ENCODE results near the gene CDON.
"Not testable (repeated sequence)": the region's sequence is repeated elsewhere in the genome, so short reads cannot be mapped to it uniquely, and the experiment has no call there.

The CDON gene

GRCh38 chr11:125992893-125993292 lies 69.8 kb downstream of the CDON start:
- H3K4me1 ChIP-seq (ENCODE audit: control insufficient read depth, low read depth, low read length), result peaks cover 2% of the 10 kb centered on the region
- no peaks in the 10 kb centered on the region for H3K36me3 ChIP-seq (ENCODE audit: control insufficient read depth, insufficient read depth, low read length)
- no peak overlapping the region for H2BK120ac ChIP-seq (ENCODE audit: low read depth, low read length)
- no peaks in the 10 kb centered on the region for H3K79me2 ChIP-seq (ENCODE audit: control insufficient read depth, insufficient read depth, low read length)
- no peak overlapping the region for H2BK5ac ChIP-seq (ENCODE audit: low read length)
- no peak overlapping the region for H3K18ac ChIP-seq (ENCODE audit: low read length)
- H3K4me2 ChIP-seq (ENCODE audit: low read length), result no peak overlapping the region
- no peak overlapping the region for H2BK15ac ChIP-seq (replicated peaks; ENCODE audit: low read depth)
- no peak overlapping the region for H2AK5ac ChIP-seq (ENCODE audit: low read length)
- WGBS (ENCODE audit: extremely low coverage, insufficient coverage, low lambda C conversion rate), result no CpG with 5 or more reads among the region's 7 CpGs
- no peaks in the 10 kb centered on the region for H3K79me1 ChIP-seq (ENCODE audit: low read length)
- no peak overlapping the region for H3K23ac ChIP-seq (ENCODE audit: low read length)
- DNase-seq, result peak; percentile 46
- H3K9ac ChIP-seq (ENCODE audit: low read length), result no peak overlapping the region
- H4K5ac ChIP-seq (ENCODE audit: low read length), result no peak overlapping the region
- H3K4ac ChIP-seq (ENCODE audit: low read depth, low read length), result no peak overlapping the region
- H4K8ac ChIP-seq (ENCODE audit: low read depth, low read length), result no peak overlapping the region
- no peak overlapping the region for H3K56ac ChIP-seq (ENCODE audit: low read length)
- H3K4me3 ChIP-seq (ENCODE audit: low read length), result no peak overlapping the region
- no peaks in the 10 kb centered on the region for H3K27me3 ChIP-seq (ENCODE audit: insufficient read depth, low read length, poor library complexity)
- H3K27ac ChIP-seq (ENCODE audit: low read depth, low read length), result no peak overlapping the region

- no peak overlapping the region for H3K4ac ChIP-seq (ENCODE audit: low read depth, low read length)
- WGBS (ENCODE audit: extremely low coverage, insufficient coverage, low lambda C conversion rate), result no CpG with 5 or more reads among the region's 3 CpGs
- no peak overlapping the region for H3K27ac ChIP-seq (ENCODE audit: low read depth, low read length)
- no peak overlapping the region for H2BK120ac ChIP-seq (ENCODE audit: low read depth, low read length)
- no peaks in the 10 kb centered on the region for H3K79me2 ChIP-seq (ENCODE audit: control insufficient read depth, insufficient read depth, low read length)
- no peak overlapping the region for H3K18ac ChIP-seq (ENCODE audit: low read length)
- no peaks in the 10 kb centered on the region for H3K36me3 ChIP-seq (ENCODE audit: control insufficient read depth, insufficient read depth, low read length)
- peaks cover 2% of the 10 kb centered on the region for H3K4me1 ChIP-seq (ENCODE audit: control insufficient read depth, low read depth, low read length)
- no peak overlapping the region for H3K4me3 ChIP-seq (ENCODE audit: low read length)
- H4K8ac ChIP-seq (ENCODE audit: low read depth, low read length), result no peak overlapping the region
- H2AK5ac ChIP-seq (ENCODE audit: low read length), result no peak overlapping the region
- no peak overlapping the region for H3K9ac ChIP-seq (ENCODE audit: low read length)
- H3K79me1 ChIP-seq (ENCODE audit: low read length), result no peaks in the 10 kb centered on the region
- no peaks in the 10 kb centered on the region for H3K27me3 ChIP-seq (ENCODE audit: insufficient read depth, low read length, poor library complexity)
- no peak overlapping the region for H2BK5ac ChIP-seq (ENCODE audit: low read length)
- no peak overlapping the region for H4K5ac ChIP-seq (ENCODE audit: low read length)
- H3K23ac ChIP-seq (ENCODE audit: low read length), result no peak overlapping the region
- no peak overlapping the region for H2BK15ac ChIP-seq (replicated peaks; ENCODE audit: low read depth)
- H3K56ac ChIP-seq (ENCODE audit: low read length), result no peak overlapping the region
- no peak for DNase-seq
- no peak overlapping the region for H3K4me2 ChIP-seq (ENCODE audit: low read length)
These were observed 72.4 kb downstream of the CDON start for GRCh38 chr11:125990244-125990643.

- Histone ChIP-seq H3K18ac (ENCODE audit: low read length) (no peak overlapping the region), H2AK5ac (ENCODE audit: low read length) (no peak overlapping the region)
These were observed 75.5 kb downstream of the CDON start for GRCh38 chr11:125987066-125987641.

GRCh38 chr11:125985956-125986355 lies 76.7 kb downstream of the CDON start:
- H3K18ac ChIP-seq (ENCODE audit: low read length); H3K27me3 ChIP-seq (ENCODE audit: insufficient read depth, low read length, poor library complexity); H3K27ac ChIP-seq (ENCODE audit: low read depth, low read length); H2BK5ac ChIP-seq (ENCODE audit: low read length); H3K4me3 ChIP-seq (ENCODE audit: low read length); H3K4ac ChIP-seq (ENCODE audit: low read depth, low read length); H3K4me1 ChIP-seq (ENCODE audit: control insufficient read depth, low read depth, low read length); H3K4me2 ChIP-seq (ENCODE audit: low read length); H3K36me3 ChIP-seq (ENCODE audit: control insufficient read depth, insufficient read depth, low read length); H2BK15ac ChIP-seq (replicated peaks; ENCODE audit: low read depth); H4K5ac ChIP-seq (ENCODE audit: low read length); H3K79me1 ChIP-seq (ENCODE audit: low read length); H2AK5ac ChIP-seq (ENCODE audit: low read length); H3K56ac ChIP-seq (ENCODE audit: low read length); H4K8ac ChIP-seq (ENCODE audit: low read depth, low read length); DNase-seq; H2BK120ac ChIP-seq (ENCODE audit: low read depth, low read length); H3K9ac ChIP-seq (ENCODE audit: low read length); H3K79me2 ChIP-seq (ENCODE audit: control insufficient read depth, insufficient read depth, low read length); H3K23ac ChIP-seq (ENCODE audit: low read length): not testable (repeated sequence)
- WGBS (ENCODE audit: extremely low coverage, insufficient coverage, low lambda C conversion rate), result no CpG with 5 or more reads among the region's 6 CpGs

More at GRCh38 chr11:125987066-125987641, 75.5 kb downstream of the CDON start:
- Histone ChIP-seq H3K36me3 (ENCODE audit: control insufficient read depth, insufficient read depth, low read length) (peaks cover 2% of the 10 kb centered on the region), H3K23ac (ENCODE audit: low read length) (no peak overlapping the region), H3K79me1 (ENCODE audit: low read length) (no peaks in the 10 kb centered on the region), H2BK15ac (replicated peaks; ENCODE audit: low read depth) (no peak overlapping the region), H3K56ac (ENCODE audit: low read length) (no peak overlapping the region), H4K8ac (ENCODE audit: low read depth, low read length) (no peak overlapping the region), H3K27me3 (ENCODE audit: insufficient read depth, low read length, poor library complexity) (no peaks in the 10 kb centered on the region), H3K9ac (ENCODE audit: low read length) (no peak overlapping the region), H3K4me3 (ENCODE audit: low read length) (no peak overlapping the region), H3K79me2 (ENCODE audit: control insufficient read depth, insufficient read depth, low read length) (no peaks in the 10 kb centered on the region), H3K4ac (ENCODE audit: low read depth, low read length) (no peak overlapping the region), H3K4me1 (ENCODE audit: control insufficient read depth, low read depth, low read length) (no peaks in the 10 kb centered on the region), H4K5ac (ENCODE audit: low read length) (no peak overlapping the region), H2BK5ac (ENCODE audit: low read length) (no peak overlapping the region), H3K27ac (ENCODE audit: low read depth, low read length) (no peak overlapping the region), H2BK120ac (ENCODE audit: low read depth, low read length) (no peak overlapping the region), H3K4me2 (ENCODE audit: low read length) (no peak overlapping the region)
- no CpG with 5 or more reads among the region's 5 CpGs for WGBS (ENCODE audit: extremely low coverage, insufficient coverage, low lambda C conversion rate)
- no peak for DNase-seq

- H2AK5ac ChIP-seq (ENCODE audit: low read length), result no peak overlapping the region
- no peaks in the 10 kb centered on the region for H3K79me2 ChIP-seq (ENCODE audit: control insufficient read depth, insufficient read depth, low read length)
- no peaks in the 10 kb centered on the region for H3K79me1 ChIP-seq (ENCODE audit: low read length)
- no peak overlapping the region for H3K18ac ChIP-seq (ENCODE audit: low read length)
- no peak overlapping the region for H4K8ac ChIP-seq (ENCODE audit: low read depth, low read length)
- no CpG with 5 or more reads among the region's 3 CpGs for WGBS (ENCODE audit: extremely low coverage, insufficient coverage, low lambda C conversion rate)
- H3K56ac ChIP-seq (ENCODE audit: low read length), result no peak overlapping the region
- H3K27me3 ChIP-seq (ENCODE audit: insufficient read depth, low read length, poor library complexity), result no peaks in the 10 kb centered on the region
- no peak overlapping the region for H2BK5ac ChIP-seq (ENCODE audit: low read length)
- no peak overlapping the region for H2BK120ac ChIP-seq (ENCODE audit: low read depth, low read length)
- no peaks in the 10 kb centered on the region for H3K4me1 ChIP-seq (ENCODE audit: control insufficient read depth, low read depth, low read length)
- H4K5ac ChIP-seq (ENCODE audit: low read length), result no peak overlapping the region
- no peak overlapping the region for H3K9ac ChIP-seq (ENCODE audit: low read length)
- no peak overlapping the region for H3K4me3 ChIP-seq (ENCODE audit: low read length)
- no peak overlapping the region for H2BK15ac ChIP-seq (replicated peaks; ENCODE audit: low read depth)
- no peak overlapping the region for H3K4me2 ChIP-seq (ENCODE audit: low read length)
- no peak overlapping the region for H3K23ac ChIP-seq (ENCODE audit: low read length)
- no peak overlapping the region for H3K4ac ChIP-seq (ENCODE audit: low read depth, low read length)
- no peak for DNase-seq
- peaks cover 2% of the 10 kb centered on the region for H3K36me3 ChIP-seq (ENCODE audit: control insufficient read depth, insufficient read depth, low read length)
- H3K27ac ChIP-seq (ENCODE audit: low read depth, low read length), result no peak overlapping the region
These were observed 80.3 kb downstream of the CDON start for GRCh38 chr11:125982348-125982730.

GRCh38 chr11:125980436-125980835 lies 82.2 kb downstream of the CDON start:
- Histone ChIP-seq H3K79me2 (ENCODE audit: control insufficient read depth, insufficient read depth, low read length) (no peaks in the 10 kb centered on the region), H4K8ac (ENCODE audit: low read depth, low read length) (no peak overlapping the region)

More at GRCh38 chr11:125980436-125980835, 82.2 kb downstream of the CDON start:
- Histone ChIP-seq H2BK120ac (ENCODE audit: low read depth, low read length) (no peak overlapping the region), H3K4ac (ENCODE audit: low read depth, low read length) (no peak overlapping the region), H3K4me2 (ENCODE audit: low read length) (no peak overlapping the region), H2BK15ac (replicated peaks; ENCODE audit: low read depth) (no peak overlapping the region), H3K9ac (ENCODE audit: low read length) (no peak overlapping the region), H3K56ac (ENCODE audit: low read length) (no peak overlapping the region), H3K4me3 (ENCODE audit: low read length) (no peak overlapping the region), H2AK5ac (ENCODE audit: low read length) (no peak overlapping the region), H3K79me1 (ENCODE audit: low read length) (no peaks in the 10 kb centered on the region), H3K36me3 (ENCODE audit: control insufficient read depth, insufficient read depth, low read length) (peaks cover 2% of the 10 kb centered on the region), H3K4me1 (ENCODE audit: control insufficient read depth, low read depth, low read length) (no peaks in the 10 kb centered on the region), H4K5ac (ENCODE audit: low read length) (no peak overlapping the region), H3K27me3 (ENCODE audit: insufficient read depth, low read length, poor library complexity) (no peaks in the 10 kb centered on the region), H3K18ac (ENCODE audit: low read length) (no peak overlapping the region), H3K23ac (ENCODE audit: low read length) (no peak overlapping the region), H3K27ac (ENCODE audit: low read depth, low read length) (no peak overlapping the region), H2BK5ac (ENCODE audit: low read length) (no peak overlapping the region)
- DNase-seq, result peak; percentile 4
- no CpG with 5 or more reads among the region's 8 CpGs for WGBS (ENCODE audit: extremely low coverage, insufficient coverage, low lambda C conversion rate)
